H9 (cell line): ENCODE results near the gene ARID1B. TPM values are rescaled to one million over a fixed set of nuclear protein-coding genes. Genes with fewer than 3 reads are reported as not detected.

Experiments used
- DNase-seq: peaks from one replicate; pipeline ENCODE4 v3.0.0-alpha.2; 2017
- H2AFZ ChIP-seq: one replicate; pipeline ENCODE4 v1.6.1; 2013; ENCODE audit warnings: mild to moderate bottlenecking, low read length, control low read depth, moderate library complexity
- H2AK5ac ChIP-seq: 2 replicates; pipeline ENCODE4 v1.6.1; 2013; ENCODE audit warnings: low read length, control low read depth, mixed read lengths; ENCODE audit not compliant: insufficient read length
- H2BK120ac ChIP-seq: one replicate; pipeline ENCODE4 v1.6.1; 2013; ENCODE audit warnings: low read depth, mild to moderate bottlenecking, low read length, control low read depth, inconsistent platforms; ENCODE audit not compliant: poor library complexity, severe bottlenecking
- H2BK12ac ChIP-seq: 2 replicates; pipeline ENCODE4 v1.6.1; 2013; ENCODE audit warnings: low read length, control low read depth, mixed read lengths, low read depth; ENCODE audit not compliant: insufficient read length
- H2BK15ac ChIP-seq: 2 replicates; pipeline ENCODE4 v1.6.1; 2013; ENCODE audit warnings: low read depth, low read length, control low read depth
- H2BK20ac ChIP-seq: one replicate; pipeline ENCODE4 v1.6.1; 2013; ENCODE audit warnings: low read depth, mild to moderate bottlenecking, low read length, control low read depth, inconsistent platforms; ENCODE audit not compliant: poor library complexity, severe bottlenecking
- H2BK5ac ChIP-seq: 2 replicates; pipeline ENCODE4 v1.6.1; 2013; ENCODE audit warnings: low read length, control low read depth, mixed read lengths; ENCODE audit not compliant: insufficient read length
- H3K14ac ChIP-seq: 2 replicates; pipeline ENCODE4 v1.6.1; 2013; ENCODE audit warnings: low read length, control low read depth; ENCODE audit not compliant: insufficient read depth
- H3K18ac ChIP-seq: 2 replicates; pipeline ENCODE4 v1.6.1; 2013; ENCODE audit warnings: low read depth, mild to moderate bottlenecking, mixed read lengths, low read length, control low read depth; ENCODE audit not compliant: insufficient read length
- H3K23ac ChIP-seq: 2 replicates; pipeline ENCODE4 v1.6.1; 2013; ENCODE audit warnings: low read length, control low read depth, mixed read lengths, low read depth; ENCODE audit not compliant: insufficient read length
- H3K23me2 ChIP-seq: 2 replicates; pipeline ENCODE4 v1.6.1; 2013; ENCODE audit warnings: low read depth, mild to moderate bottlenecking, mixed read lengths, low read length, control low read depth; ENCODE audit not compliant: insufficient read length, poor library complexity, severe bottlenecking
- H3K27ac ChIP-seq: 2 replicates; pipeline ENCODE4 v1.5.1; 2013; ENCODE audit warnings: low read length, control low read depth, mixed read lengths, low read depth; ENCODE audit not compliant: insufficient read length
- H3K27me3 ChIP-seq: 2 replicates; pipeline ENCODE4 v1.6.1; 2013; ENCODE audit warnings: low read length, control low read depth, inconsistent platforms; ENCODE audit not compliant: insufficient read depth
- H3K4ac ChIP-seq: 2 replicates; pipeline ENCODE4 v1.6.1; 2013; ENCODE audit warnings: low read depth, mild to moderate bottlenecking, control low read depth, inconsistent platforms, low read length, moderate library complexity
- H3K4me1 ChIP-seq: 2 replicates; pipeline ENCODE4 v1.6.1; 2013; ENCODE audit warnings: low read length, control low read depth, inconsistent platforms; ENCODE audit not compliant: insufficient read depth
- H3K4me2 ChIP-seq: 2 replicates; pipeline ENCODE4 v1.6.1; 2013; ENCODE audit warnings: low read length, control low read depth, mixed read lengths; ENCODE audit not compliant: insufficient read length, insufficient read depth
- H3K56ac ChIP-seq: 2 replicates; pipeline ENCODE4 v1.6.1; 2013; ENCODE audit warnings: low read depth, mild to moderate bottlenecking, mixed read lengths, low read length, control low read depth; ENCODE audit not compliant: insufficient read length
- H3K79me1 ChIP-seq: 2 replicates; pipeline ENCODE4 v1.6.1; 2013; ENCODE audit warnings: low read depth, mild to moderate bottlenecking, moderate library complexity, low read length, control low read depth, inconsistent platforms; ENCODE audit not compliant: insufficient read depth, poor library complexity, severe bottlenecking
- H3K79me2 ChIP-seq: 2 replicates; pipeline ENCODE4 v1.6.1; 2013; ENCODE audit warnings: low read length, control low read depth, inconsistent platforms; ENCODE audit not compliant: insufficient read depth
- H3K9ac ChIP-seq: 2 replicates; pipeline ENCODE4 v1.6.1; 2013; ENCODE audit warnings: low read length, control low read depth, mixed read lengths; ENCODE audit not compliant: insufficient read length; ENCODE audit errors: extremely low read depth
- H3K9me3 ChIP-seq: one replicate; pipeline ENCODE4 v1.6.1; 2013; ENCODE audit warnings: low read depth, low read length, inconsistent platforms; ENCODE audit not compliant: control insufficient read depth
- H3T11ph ChIP-seq: one replicate; pipeline ENCODE4 v1.6.1; 2013; ENCODE audit warnings: mild to moderate bottlenecking, low read length, control low read depth, inconsistent platforms
- H4K20me1 ChIP-seq: one replicate; pipeline ENCODE4 v1.6.1; 2013; ENCODE audit not compliant: control insufficient read depth, insufficient read length, insufficient read depth
- H4K5ac ChIP-seq: 2 replicates; pipeline ENCODE4 v1.6.1; 2013; ENCODE audit warnings: low read depth, mild to moderate bottlenecking, mixed read lengths, low read length, control low read depth; ENCODE audit not compliant: insufficient read length
- H4K8ac ChIP-seq: replicated peaks from 2 replicates; pipeline ENCODE4 v1.6.1; 2013; ENCODE audit warnings: low read length, control low read depth, mixed read lengths, low read depth; ENCODE audit not compliant: insufficient read length
- H4K91ac ChIP-seq: 2 replicates; pipeline ENCODE4 v1.6.1; 2013; ENCODE audit warnings: low read depth, mild to moderate bottlenecking, moderate library complexity, mixed read lengths, low read length, control low read depth; ENCODE audit not compliant: insufficient read length
- H3K27ac Mint-ChIP-seq, 3 experiments: 2 replicates in 2 of 3; 3 replicates in 1 of 3; pipeline ENCODE4 v1.8.0; 2020 to 2021; ENCODE audit warnings: mixed read lengths in 3 of 3, mild to moderate bottlenecking in 1 of 3, moderate library complexity in 1 of 3
- H3K27me3 Mint-ChIP-seq: 2 replicates; pipeline ENCODE4 v1.8.0; 2021; ENCODE audit warnings: low read depth, mild to moderate bottlenecking, moderate library complexity, mixed read lengths
- H3K36me3 Mint-ChIP-seq, 3 experiments: 2 replicates in 2 of 3; 3 replicates in 1 of 3; pipeline ENCODE4 v1.8.0; 2020 to 2021; ENCODE audit warnings: low read depth in 3 of 3, mixed read lengths in 3 of 3; ENCODE audit not compliant: insufficient read depth in 1 of 3
- H3K4me1 Mint-ChIP-seq, 2 experiments: 2 replicates each; pipeline ENCODE4 v1.8.0; 2020; ENCODE audit warnings: mixed read lengths in 2 of 2
- H3K4me3 Mint-ChIP-seq, 2 experiments: 2 replicates in 1 of 2; 3 replicates in 1 of 2; pipeline ENCODE4 v1.8.0; 2020 to 2021; ENCODE audit warnings: mild to moderate bottlenecking in 2 of 2, mixed read lengths in 2 of 2, moderate library complexity in 1 of 2
- H3K9me3 Mint-ChIP-seq, 2 experiments: 2 replicates in 1 of 2; 3 replicates in 1 of 2; pipeline ENCODE4 v1.8.0; 2020; ENCODE audit warnings: mild to moderate bottlenecking in 2 of 2, mixed read lengths in 2 of 2, moderate library complexity in 1 of 2
- CTCF ChIP-seq: fragments of 200-600 bp; sonication (generic); conservative IDR thresholded peaks from 3 replicates; pipeline ENCODE4 v1.8.0; 2021; ENCODE audit warnings: antibody characterized with exemption, mild to moderate bottlenecking
- WGBS: extraction: QIAGEN DNeasy Blood & Tissue Kit; methylation state at CpG from one replicate; pipeline ENCODE4 v1.1.7; 2013; ENCODE audit warnings: missing lambda C conversion rate, low lambda C conversion rate, mixed read lengths; ENCODE audit not compliant: insufficient read length; ENCODE audit errors: extremely low coverage; 5-methylcytosine and 5-hydroxymethylcytosine counted together
- total RNA-seq: library from RNA; stranded (reverse); gene quantifications from 2 replicates; pipeline ENCODE4 v1.2.1, GENCODE V29; 2021

The ARID1B gene
- total RNA-seq, 1 experiment from 2014 or later, result 88.2 TPM

GRCh38 chr6:156905801-156906200 is 128.6 kb downstream of the ARID1B start:
- H4K5ac ChIP-seq, result no peak overlapping the region
- H3K4ac ChIP-seq, result no peak overlapping the region
- H3K4me1 ChIP-seq, result no peaks in the 10 kb centered on the region
- H2BK5ac ChIP-seq, result no peak overlapping the region
- H2BK12ac ChIP-seq, result no peak overlapping the region
- H3K79me2 ChIP-seq, result no peaks in the 10 kb centered on the region; the same call in none of the 2 replicates
- no peaks in the 10 kb centered on the region for H3K27me3 ChIP-seq
- H2AK5ac ChIP-seq, result no peak overlapping the region
- H3K27ac ChIP-seq, result no peak overlapping the region
- H3K14ac ChIP-seq, result no peak overlapping the region
- H3K79me1 ChIP-seq, result no peaks in the 10 kb centered on the region
- H2BK20ac ChIP-seq, result no peak overlapping the region
- H2AFZ ChIP-seq, result no peak overlapping the region
- DNase-seq, result no peak
- H3K56ac ChIP-seq, result no peak overlapping the region
- no peak for TF ChIP-seq CTCF
- peaks cover 3 to 14% of the 10 kb centered on the region in 2 experiments; a peak in 3 of 4 replicates for H3K4me1 Mint-ChIP-seq
- peak overlapping the region in 2 of 3 experiments; percentile 19 to 48; a peak in 4 of 7 replicates for H3K27ac Mint-ChIP-seq
- H3K23ac ChIP-seq, result no peak overlapping the region
- WGBS, result no CpG with 5 or more reads among the region's 1 CpG
- no peaks in the 10 kb centered on the region for H3K23me2 ChIP-seq
- H2BK120ac ChIP-seq, result no peak overlapping the region
- H3K27me3 Mint-ChIP-seq, result no peaks in the 10 kb centered on the region
- no peak overlapping the region for H2BK15ac ChIP-seq
- H3K9me3 Mint-ChIP-seq, result no peaks in the 10 kb centered on the region
- no peaks in the 10 kb centered on the region for H4K20me1 ChIP-seq
- no peak overlapping the region for H3T11ph ChIP-seq
- H3K9ac ChIP-seq, result no peak overlapping the region
- H3K4me2 ChIP-seq, result no peak overlapping the region
- H3K9me3 ChIP-seq, result no peaks in the 10 kb centered on the region
- H4K91ac ChIP-seq, result no peak overlapping the region
- H3K36me3 Mint-ChIP-seq, result peaks cover 0 to 8% (median 3%) of the 10 kb centered on the region in 3 experiments; a peak in 3 of 7 replicates
- no peak overlapping the region for H3K4me3 Mint-ChIP-seq
- H4K8ac ChIP-seq, result no peak overlapping the region
- H3K18ac ChIP-seq, result no peak overlapping the region
